ENCODE measurements around the gene CYTH2. TPM values are rescaled to one million over a fixed set of nuclear protein-coding genes. Genes with fewer than 3 reads are reported as not detected.

CYTH2 gene
- total and polyA plus RNA-seq, 9 of the 15 experiments (the other 6 are each of a cell fraction or from before 2014, with no cell fraction given) = 1.8 to 45.2 (median 23.8) TPM

DNA sequence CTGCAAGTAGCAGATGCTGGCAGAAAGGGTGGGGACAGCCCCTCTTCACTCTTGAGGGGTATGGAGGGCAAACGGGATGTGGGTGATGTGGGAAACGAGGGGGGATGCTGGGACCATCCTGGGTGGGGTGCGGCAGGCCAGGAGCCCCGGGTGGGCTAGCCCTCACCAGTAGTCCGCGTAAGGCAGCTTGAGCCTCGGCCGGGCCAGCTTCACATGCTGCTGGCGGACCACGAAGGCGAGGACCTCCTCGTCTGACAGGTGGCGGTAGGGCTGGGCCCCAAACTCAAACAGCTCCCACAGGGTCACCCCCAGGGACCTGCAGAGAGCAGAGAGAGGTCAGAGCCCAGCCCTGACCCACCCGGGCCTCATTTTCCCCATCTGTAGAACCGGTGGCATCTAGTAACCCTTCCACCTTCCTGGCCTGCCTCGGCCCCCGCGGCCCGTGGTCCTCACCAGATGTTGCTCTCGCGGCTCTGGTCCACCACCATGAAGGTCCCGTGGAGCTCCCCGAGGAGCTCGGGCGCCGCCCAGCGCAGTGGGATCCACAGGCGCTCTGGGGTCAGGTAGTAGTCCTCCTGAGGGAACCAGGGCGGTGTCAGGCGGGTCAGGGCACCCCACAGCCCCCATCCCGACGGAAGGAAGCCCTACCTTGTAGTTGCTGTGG, 31.8 kb downstream of the CYTH2 start (continued):
- TF ChIP-seq ZBTB33 (CRISPR knock-in tag; IDR thresholded peaks at IDR 0.05) = 0 out of 2 replicates have a peak, but pooled peaks have one; percentile 38
- TF ChIP-seq XRCC5 (IDR thresholded peaks at IDR 0.05; ENCODE audit: low read depth, low read length) = 0 out of 2 replicates have a peak, but pooled peaks have one; percentile 1
- TF ChIP-seq ZNF12 (CRISPR knock-in tag; IDR thresholded peaks at IDR 0.05) = 0 out of 2 replicates have a peak, but pooled peaks have one; percentile 65
- TF ChIP-seq CTBP1 (IDR thresholded peaks at IDR 0.05; ENCODE audit: borderline replicate concordance) = peak; percentile 79; the same call in 1 of the 2 replicates
- peak; percentile 65; the same call in 1 of the 2 replicates for TF ChIP-seq RBFOX2 (IDR thresholded peaks at IDR 0.05; ENCODE audit: low read depth, low read length)
- peak; percentile 45; the same call in 1 of the 2 replicates for TF ChIP-seq STAG1 (CRISPR knock-in tag; IDR thresholded peaks at IDR 0.05; ENCODE audit: borderline replicate concordance)
- TF ChIP-seq ZBTB43 (CRISPR knock-in tag; IDR thresholded peaks at IDR 0.05) = no peak
- no peak for TF ChIP-seq ATF1 (CRISPR knock-in tag; IDR thresholded peaks at IDR 0.05)
- peak; percentile 55 for TF ChIP-seq ATF1 (tag; IDR thresholded peaks at IDR 0.05)
- TF ChIP-seq ZNF253 (CRISPR knock-in tag; conservative IDR thresholded peaks at IDR 0.05) = no peak
- TF ChIP-seq POLR2A (conservative IDR thresholded peaks at IDR 0.05) = no peak
- no peak; the same call in 1 of the 2 replicates for TF ChIP-seq NR2C2 (CRISPR knock-in tag; IDR thresholded peaks at IDR 0.05)
- TF ChIP-seq NR2C2 (tag; IDR thresholded peaks at IDR 0.05) = no peak
- TF ChIP-seq ZMIZ1 (IDR thresholded peaks at IDR 0.05; ENCODE audit: low read depth in 2 of 2, low read length in 2 of 2) = no peak
- TF ChIP-seq TCF3 (CRISPR knock-in tag; IDR thresholded peaks at IDR 0.05) = 0 out of 2 replicates have a peak, but pooled peaks have one; percentile 3
- TF ChIP-seq L3MBTL2 (IDR thresholded peaks at IDR 0.05) = peak; percentile 46; the same call in 1 of the 2 replicates
- TF ChIP-seq ZBTB7A (IDR thresholded peaks at IDR 0.05; ENCODE audit: borderline replicate concordance, control insufficient read depth, low read depth, low read length) = 0 out of 2 replicates have a peak, but pooled peaks have one; percentile 7
- TF ChIP-seq, protein P1, sequence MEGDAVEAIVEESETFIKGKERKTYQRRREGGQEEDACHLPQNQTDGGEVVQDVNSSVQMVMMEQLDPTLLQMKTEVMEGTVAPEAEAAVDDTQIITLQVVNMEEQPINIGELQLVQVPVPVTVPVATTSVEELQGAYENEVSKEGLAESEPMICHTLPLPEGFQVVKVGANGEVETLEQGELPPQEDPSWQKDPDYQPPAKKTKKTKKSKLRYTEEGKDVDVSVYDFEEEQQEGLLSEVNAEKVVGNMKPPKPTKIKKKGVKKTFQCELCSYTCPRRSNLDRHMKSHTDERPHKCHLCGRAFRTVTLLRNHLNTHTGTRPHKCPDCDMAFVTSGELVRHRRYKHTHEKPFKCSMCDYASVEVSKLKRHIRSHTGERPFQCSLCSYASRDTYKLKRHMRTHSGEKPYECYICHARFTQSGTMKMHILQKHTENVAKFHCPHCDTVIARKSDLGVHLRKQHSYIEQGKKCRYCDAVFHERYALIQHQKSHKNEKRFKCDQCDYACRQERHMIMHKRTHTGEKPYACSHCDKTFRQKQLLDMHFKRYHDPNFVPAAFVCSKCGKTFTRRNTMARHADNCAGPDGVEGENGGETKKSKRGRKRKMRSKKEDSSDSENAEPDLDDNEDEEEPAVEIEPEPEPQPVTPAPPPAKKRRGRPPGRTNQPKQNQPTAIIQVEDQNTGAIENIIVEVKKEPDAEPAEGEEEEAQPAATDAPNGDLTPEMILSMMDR (IDR thresholded peaks at IDR 0.05 in 2 of 3, conservative IDR thresholded peaks at IDR 0.05 in 1 of 3; ENCODE audit: insufficient read depth in 2 of 3, low read depth in 1 of 3, low read length in 3 of 3) = peak in 2 of 3 experiments; percentile 22 to 23; a peak in 2 of 6 replicates

Data from K562 (cell line).